Kidney (tissue), 14 donors: ENCODE data around the gene MAG. TPM values are rescaled to one million over a fixed set of nuclear protein-coding genes. Genes with fewer than 3 reads are reported as not detected.
"Not testable (repeated sequence)": the region's sequence is repeated elsewhere in the genome, so short reads cannot be mapped to it uniquely, and the experiment has no call there.

Experiments used
- DNase-seq, 5 donors: peaks; one replicate each; pipeline ENCODE4 v3.0.0-alpha.2; 2013 to 2020
- FAIRE-seq: peaks from 2 replicates; lab custom pipeline; 2012; peaks lifted over from hg19 to GRCh38; lab: Jason Lieb, UNC
- H3K27ac ChIP-seq, 2 donors: one replicate each; pipeline ENCODE4 v1.7.0; 2013; ENCODE audit warnings: low read depth in 2 of 2, low read length in 2 of 2, inconsistent platforms in 1 of 2
- H3K27me3 ChIP-seq: one replicate; pipeline ENCODE4 v1.7.1; 2013; ENCODE audit warnings: low read length, inconsistent platforms; ENCODE audit not compliant: control insufficient read depth, insufficient read depth
- H3K36me3 ChIP-seq, 3 donors: one replicate each; pipeline versions ENCODE4 v1.7.0 to v1.7.1; 2013; ENCODE audit warnings: low read length in 3 of 3, control low read depth in 1 of 3, inconsistent platforms in 1 of 3; ENCODE audit not compliant: insufficient read depth in 3 of 3, control insufficient read depth in 2 of 3
- H3K4me1 ChIP-seq, 3 donors: one replicate each; pipeline versions ENCODE4 v1.7.0 to v1.7.1; 2013; ENCODE audit warnings: low read length in 3 of 3, inconsistent platforms in 1 of 3, low read depth in 1 of 3; ENCODE audit not compliant: control insufficient read depth in 2 of 3, insufficient read depth in 2 of 3
- H3K4me3 ChIP-seq, 3 donors: one replicate each; pipeline versions ENCODE4 v1.7.0 to v1.8.1; 2013; ENCODE audit warnings: low read length in 3 of 3, control low read depth in 1 of 3, inconsistent platforms in 1 of 3
- H3K9ac ChIP-seq, 3 donors: one replicate each; pipeline versions ENCODE4 v1.7.0 to v1.7.1; 2013; ENCODE audit warnings: low read length in 3 of 3, control low read depth in 1 of 3, inconsistent platforms in 1 of 3
- H3K9me3 ChIP-seq, 3 donors: one replicate each; pipeline versions ENCODE4 v1.7.0 to v1.7.1; 2013; ENCODE audit warnings: low read length in 3 of 3, control low read depth in 1 of 3, inconsistent platforms in 1 of 3; ENCODE audit not compliant: control insufficient read depth in 2 of 3, insufficient read depth in 1 of 3
- CTCF ChIP-seq: IDR thresholded peaks from 3 replicates; pipeline ENCODE4 v1.5.1; 2012; ENCODE audit warnings: mild to moderate bottlenecking, moderate library complexity, borderline replicate concordance; ENCODE audit not compliant: insufficient read depth; ENCODE audit errors: extremely low read depth
- intact Hi-C: fragments of 100-400 bp; cut with DNase I; formaldehyde crosslinking; loops from one replicate; pipeline ENCODE4 v1.11.1; 2022
- polyA plus RNA-seq: library from polyadenylated mRNA; stranded (reverse); fragments of 350-450 nt; fragmentation: Illumina TruSeq; extraction: RNeasy Lipid Tissue Mini Kit (QIAGEN cat#74804); gene quantifications from one replicate; pipeline ENCODE4 v1.2.3, GENCODE V29; 2014; ENCODE audit warnings: low read depth, low replicate concordance; ENCODE audit not compliant: insufficient read depth
- total RNA-seq: library from RNA; stranded (reverse); fragmentation: NEBNext Ultra II Directional; extraction: Animal tissue kit (Norgen Biotek cat#: 25700); gene quantifications from one replicate; pipeline ENCODE4 v1.2.1, GENCODE V29; 2021
- donor health status: control.
- donor health status: control.
- donor health status: control.
- donor health status: control.
- donor health status: control.
- donor health status: DM: yes; HTN: yes; CAD: no.
- donor health status: Normal renal cell carcinoma (clear cell type).

The MAG gene
- total and polyA plus RNA-seq, 2 donors from 2014 or later: 0.41 to 1.1 TPM

DNA sequence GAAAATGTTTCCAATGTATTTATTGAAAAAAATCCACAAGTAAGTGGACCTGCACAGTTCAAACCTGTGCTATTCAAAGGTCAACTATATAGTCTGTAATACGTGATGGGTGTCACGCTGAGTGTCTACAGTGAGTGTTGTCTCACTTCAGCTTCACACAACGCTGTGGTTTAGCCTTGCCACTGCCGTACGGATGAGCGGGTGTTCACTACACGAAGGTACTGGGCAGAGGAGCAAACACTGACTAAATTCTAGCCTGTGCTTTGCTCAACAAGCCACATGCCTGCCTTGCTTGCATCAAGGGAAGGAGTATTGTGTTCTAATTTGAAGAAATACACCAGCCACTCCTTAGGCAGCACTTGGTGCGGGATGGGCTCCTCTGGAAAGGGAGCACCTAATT lies 62.9 kb downstream of the MAG start:
- TF ChIP-seq CTCF: no peak
- FAIRE-seq (no peak), DNase-seq (no peak)
- no peak overlapping the region for H3K27ac ChIP-seq
- intact Hi-C loops: loop anchor here (10.0 kb wide), 1 partner anchor 110 kb away; no protein-coding TSS in a partner anchor
- no peaks in the 10 kb centered on the region for H3K27me3 ChIP-seq
- no peak overlapping the region for H3K4me3 ChIP-seq
- H3K9ac ChIP-seq: no peak overlapping the region
- H3K4me1 ChIP-seq: peaks cover 0 to 2% (median 0%) of the 10 kb centered on the region in 3 donors
- no peaks in the 10 kb centered on the region for H3K36me3 ChIP-seq
- no peaks in the 10 kb centered on the region for H3K9me3 ChIP-seq

- no peak overlapping the region for H3K9ac ChIP-seq
- no peaks in the 10 kb centered on the region for H3K27me3 ChIP-seq
- intact Hi-C loops: loop anchor here (10.0 kb wide), 1 partner anchor 109 kb away; no protein-coding TSS in a partner anchor
- H3K4me3 ChIP-seq: no peak overlapping the region
- peaks cover 0 to 2% (median 0%) of the 10 kb centered on the region in 3 donors for H3K4me1 ChIP-seq
- no peaks in the 10 kb centered on the region for H3K36me3 ChIP-seq
- H3K27ac ChIP-seq: no peak overlapping the region
- no peaks in the 10 kb centered on the region for H3K9me3 ChIP-seq
- DNase-seq (no peak), FAIRE-seq (no peak)
- no peak for TF ChIP-seq CTCF
Observed at GRCh38 chr19:35355791-35356460, 64.0 kb downstream of the MAG start.

DNA sequence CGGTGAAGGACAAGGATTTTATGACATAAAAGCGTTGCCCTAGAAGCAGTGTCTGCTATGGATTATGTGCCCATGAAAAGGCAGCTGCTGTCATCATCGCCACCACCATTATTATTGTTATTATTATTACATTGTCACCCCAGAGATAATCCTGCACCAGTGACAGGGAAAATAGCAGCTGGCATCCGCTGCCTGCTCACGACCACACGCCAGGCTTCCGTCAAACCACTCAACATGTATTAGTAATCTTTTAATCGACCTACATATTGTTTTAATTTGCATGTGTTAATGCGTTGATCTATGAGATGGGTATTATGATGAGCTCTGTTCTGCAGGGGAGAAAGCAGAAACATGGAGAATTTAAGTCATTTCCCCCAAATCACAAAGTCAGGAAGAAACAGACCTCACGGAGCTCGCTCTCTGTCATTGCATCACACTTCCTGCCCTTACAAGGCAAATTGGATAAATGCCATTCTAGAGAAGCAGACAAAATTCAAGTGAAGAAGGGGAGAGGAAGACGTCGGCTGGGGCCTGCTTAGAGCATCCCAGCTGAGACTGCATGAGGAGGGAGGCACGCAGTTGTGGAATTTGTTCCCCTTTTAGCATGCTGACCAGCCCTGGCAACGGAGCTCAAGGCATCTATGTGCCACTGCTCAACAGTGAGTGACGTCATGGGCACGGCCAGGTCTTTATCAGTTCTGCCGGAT lies 66.1 kb downstream of the MAG start, which contains the start of gene FFAR3:
Gene FFAR3, plus strand, starts transcription at position 594 of the 707 bp plus-strand sequence. CDS start 431 bp downstream, outside the sequence.
- intact Hi-C loops: loop anchor here (10.0 kb wide), 1 partner anchor 107 kb away; no protein-coding TSS in a partner anchor
- H3K9me3 ChIP-seq: no peaks in the 10 kb centered on the region
- H3K27ac ChIP-seq: no peak within 1 kb of the TSS
- TF ChIP-seq CTCF: no peak
- FAIRE-seq (no peak), DNase-seq (no peak)
- no peaks in the 10 kb centered on the region for H3K36me3 ChIP-seq
- H3K4me3 ChIP-seq: no peak within 1 kb of the TSS
- H3K4me1 ChIP-seq: no peaks in the 10 kb centered on the region
- no peaks in the 10 kb centered on the region for H3K27me3 ChIP-seq
- no peak within 1 kb of the TSS for H3K9ac ChIP-seq

DNA sequence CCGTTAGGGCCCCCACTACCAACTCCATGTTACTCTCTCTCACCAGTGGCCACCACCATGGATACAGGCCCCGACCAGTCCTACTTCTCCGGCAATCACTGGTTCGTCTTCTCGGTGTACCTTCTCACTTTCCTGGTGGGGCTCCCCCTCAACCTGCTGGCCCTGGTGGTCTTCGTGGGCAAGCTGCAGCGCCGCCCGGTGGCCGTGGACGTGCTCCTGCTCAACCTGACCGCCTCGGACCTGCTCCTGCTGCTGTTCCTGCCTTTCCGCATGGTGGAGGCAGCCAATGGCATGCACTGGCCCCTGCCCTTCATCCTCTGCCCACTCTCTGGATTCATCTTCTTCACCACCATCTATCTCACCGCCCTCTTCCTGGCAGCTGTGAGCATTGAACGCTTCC lies 66.9 kb downstream of the MAG start:
- not testable (repeated sequence) for H3K9ac ChIP-seq, H3K36me3 ChIP-seq, H3K27me3 ChIP-seq, DNase-seq, H3K9me3 ChIP-seq, H3K4me3 ChIP-seq, H3K4me1 ChIP-seq, FAIRE-seq, H3K27ac ChIP-seq
- intact Hi-C loops: loop anchor here (10.0 kb wide), 1 partner anchor 106 kb away; no protein-coding TSS in a partner anchor

GRCh38 chr19:35359395-35359794 lies 67.4 kb downstream of the MAG start:
- DNase-seq, H3K4me1 ChIP-seq, H3K9me3 ChIP-seq, H3K27ac ChIP-seq, H3K9ac ChIP-seq, H3K36me3 ChIP-seq, H3K27me3 ChIP-seq, FAIRE-seq, H3K4me3 ChIP-seq: not testable (repeated sequence)
- intact Hi-C loops: loop anchor here (10.0 kb wide), 1 partner anchor 105 kb away; no protein-coding TSS in a partner anchor
